ENCODE data around the gene TEAD1.

GRCh38 chr11:12790861-12791616 is 116.8 kb downstream of the TEAD1 start:
- TF ChIP-seq SRSF1 (IDR thresholded peaks at IDR 0.05; ENCODE audit: low read depth, low read length) (no peak), RUNX1 (IDR thresholded peaks at IDR 0.05; ENCODE audit: low read depth) (no peak), NR3C1 (CRISPR knock-in tag; IDR thresholded peaks at IDR 0.05) (no peak), RAD51 (IDR thresholded peaks at IDR 0.05; ENCODE audit: borderline replicate concordance, low read depth) (no peak), NRF1 (conservative IDR thresholded peaks at IDR 0.05 in 1 of 2, IDR thresholded peaks at IDR 0.05 in 1 of 2) (no peak), FOXJ3 (CRISPR knock-in tag; IDR thresholded peaks at IDR 0.05) (no peak)
